ENCODE measurements around the gene ZC3H13.

Gene ZC3H13

GRCh38 chr13:45933203-45933908 is 119.2 kb downstream of the ZC3H13 start:
- no peak for TF ChIP-seq CTCF (IDR thresholded peaks at IDR 0.05; ENCODE audit: insufficient read depth, low read depth, low read length, missing control alignments)
- DNase-seq (ENCODE audit: low read depth), result no peak
- no peak overlapping the region for H3K4me3 ChIP-seq (ENCODE audit: low read depth, low read length)

- TF ChIP-seq CTCF (IDR thresholded peaks at IDR 0.05; ENCODE audit: insufficient read depth, low read depth, low read length, missing control alignments), result no peak
- H3K4me3 ChIP-seq (ENCODE audit: low read depth, low read length), result no peak overlapping the region
- no peak for DNase-seq (ENCODE audit: low read depth)
Observed at GRCh38 chr13:45932676-45933075, 119.9 kb downstream of the ZC3H13 start.

- TF ChIP-seq CTCF (IDR thresholded peaks at IDR 0.05; ENCODE audit: insufficient read depth, low read depth, low read length, missing control alignments), result no peak
- no peak overlapping the region for H3K4me3 ChIP-seq (ENCODE audit: low read depth, low read length)
- DNase-seq (ENCODE audit: low read depth), result no peak
Observed at GRCh38 chr13:45932172-45932571, 120.4 kb downstream of the ZC3H13 start.

GRCh38 chr13:45931211-45931610 is 121.3 kb downstream of the ZC3H13 start:
- DNase-seq (ENCODE audit: low read depth), result no peak
- TF ChIP-seq CTCF (IDR thresholded peaks at IDR 0.05; ENCODE audit: insufficient read depth, low read depth, low read length, missing control alignments), result no peak
- H3K4me3 ChIP-seq (ENCODE audit: low read depth, low read length), result no peak overlapping the region

- DNase-seq (ENCODE audit: low read depth), result no peak
- no peak for TF ChIP-seq CTCF (IDR thresholded peaks at IDR 0.05; ENCODE audit: insufficient read depth, low read depth, low read length, missing control alignments)
- H3K4me3 ChIP-seq (ENCODE audit: low read depth, low read length), result no peak overlapping the region
Observed at GRCh38 chr13:45930177-45930576, 122.4 kb downstream of the ZC3H13 start.

GRCh38 chr13:45928843-45929242 is 123.7 kb downstream of the ZC3H13 start:
- no peak for TF ChIP-seq CTCF (IDR thresholded peaks at IDR 0.05; ENCODE audit: insufficient read depth, low read depth, low read length, missing control alignments)
- no peak for DNase-seq (ENCODE audit: low read depth)
- H3K4me3 ChIP-seq (ENCODE audit: low read depth, low read length), result no peak overlapping the region

GRCh38 chr13:45928176-45928575 is 124.4 kb downstream of the ZC3H13 start:
- TF ChIP-seq CTCF (IDR thresholded peaks at IDR 0.05; ENCODE audit: insufficient read depth, low read depth, low read length, missing control alignments), result no peak

More at GRCh38 chr13:45928176-45928575, 124.4 kb downstream of the ZC3H13 start:
- DNase-seq (ENCODE audit: low read depth), result no peak
- H3K4me3 ChIP-seq (ENCODE audit: low read depth, low read length), result no peak overlapping the region
